ENCODE measurements around the gene AGAP2.

The AGAP2 gene

GRCh38 chr12:57739387-57739786, 845 bp upstream of the AGAP2 start:
- TF ChIP-seq ZNF623 (tag by site-specific recombination; IDR thresholded peaks at IDR 0.05): no peak
- no peak for TF ChIP-seq ZNF394 (tag by site-specific recombination; IDR thresholded peaks at IDR 0.05; ENCODE audit: borderline replicate concordance)
- no peak for TF ChIP-seq ZNF639 (tag by site-specific recombination; IDR thresholded peaks at IDR 0.05)
- TF ChIP-seq ZBTB7A (tag by site-specific recombination; IDR thresholded peaks at IDR 0.05; ENCODE audit: low read depth): no peak
- TF ChIP-seq ZSCAN18 (tag by site-specific recombination; IDR thresholded peaks at IDR 0.05): no peak
- no peak for TF ChIP-seq HOXD13 (CRISPR knock-in tag; IDR thresholded peaks at IDR 0.05; ENCODE audit: borderline replicate concordance)
- TF ChIP-seq KLF1 (tag by site-specific recombination; IDR thresholded peaks at IDR 0.05): no peak
- no peak for TF ChIP-seq ZNF214 (tag by site-specific recombination; IDR thresholded peaks at IDR 0.05; ENCODE audit: borderline replicate concordance)
- TF ChIP-seq ZEB2 (tag by site-specific recombination; IDR thresholded peaks at IDR 0.05): no peak
- TF ChIP-seq ZNF146 (tag by site-specific recombination; IDR thresholded peaks at IDR 0.05): no peak
- TF ChIP-seq ZBTB48 (tag by site-specific recombination; IDR thresholded peaks at IDR 0.05): no peak
- no peak overlapping the region for H3K4me3 ChIP-seq (ENCODE audit: low read depth, low read length)
- no peaks in the 10 kb centered on the region for H3K36me3 ChIP-seq (ENCODE audit: control insufficient read depth in 2 of 2, insufficient read depth in 1 of 2, low read length in 2 of 2)
- H3K9me3 ChIP-seq (ENCODE audit: control insufficient read depth, insufficient read depth, low read depth, low read length): no peaks in the 10 kb centered on the region
- POLR2A ChIA-PET: no interaction called here
- peaks cover 8% of the 10 kb centered on the region; the same call in 1 of the 2 replicates for H3K4me1 ChIP-seq (ENCODE audit: control insufficient read depth, insufficient read depth, low read length)
- no peak overlapping the region for H3K27ac ChIP-seq (ENCODE audit: extremely low read depth, low read depth, low read length)
- CTCF ChIA-PET: interaction anchor here (0.6 kb wide), 3 partner anchors 15 to 283 kb away, joined by 3 to 4 read pairs (median 3); no protein-coding TSS in a partner anchor

GRCh38 chr12:57737467-57738460, 778 bp downstream of the AGAP2 start:
- CTCF ChIA-PET: interaction anchor here (1.1 to 4.8 kb wide), 3 partner anchors 13 to 154 kb away, joined by 3 to 55 read pairs (median 35); no protein-coding TSS in a partner anchor
- H3K4me1 ChIP-seq (ENCODE audit: control insufficient read depth, insufficient read depth, low read length): peaks cover 6% of the 10 kb centered on the region; the same call in 1 of the 2 replicates
- H3K9me3 ChIP-seq (ENCODE audit: control insufficient read depth, insufficient read depth, low read depth, low read length): no peaks in the 10 kb centered on the region
- no peak overlapping the region; the same call in 1 of the 2 replicates for H3K27ac ChIP-seq (ENCODE audit: extremely low read depth, low read depth, low read length)
- POLR2A ChIA-PET: interaction anchor here (1.2 kb wide), 1 partner anchor 12 kb away, joined by 6 read pairs; no protein-coding TSS in a partner anchor
- H3K4me3 ChIP-seq (ENCODE audit: low read depth, low read length): peak overlapping the region; percentile 37
- H3K36me3 ChIP-seq (ENCODE audit: control insufficient read depth in 2 of 2, insufficient read depth in 1 of 2, low read length in 2 of 2): no peaks in the 10 kb centered on the region
- TF ChIP-seq BCL11A (tag by site-specific recombination; IDR thresholded peaks at IDR 0.05; ENCODE audit: low read depth) (peak; percentile 59; the same call in 1 of the 2 replicates), ZNF175 (tag by site-specific recombination; IDR thresholded peaks at IDR 0.05) (no peak), MZF1 (tag by site-specific recombination; IDR thresholded peaks at IDR 0.05; ENCODE audit: borderline replicate concordance) (no peak), BCL11B (tag by site-specific recombination; IDR thresholded peaks at IDR 0.05; ENCODE audit: low read depth) (peak; percentile 68; the same call in 1 of the 2 replicates), ZFHX2 (tag by site-specific recombination; conservative IDR thresholded peaks at IDR 0.05) (0 out of 2 replicates have a peak, but pooled peaks have one; percentile 6), ZNF132 (tag by site-specific recombination; IDR thresholded peaks at IDR 0.05; ENCODE audit: borderline replicate concordance) (no peak), ZNF560 (tag by site-specific recombination; IDR thresholded peaks at IDR 0.05; ENCODE audit: borderline replicate concordance) (peak; percentile 89), ZBTB8A (tag by site-specific recombination; IDR thresholded peaks at IDR 0.05) (peak; percentile 75; the same call in 1 of the 2 replicates), PBX3 (CRISPR knock-in tag; IDR thresholded peaks at IDR 0.05) (0 out of 2 replicates have a peak, but pooled peaks have one; percentile 9), ZNF549 (tag by site-specific recombination; IDR thresholded peaks at IDR 0.05) (no peak)
- TF ChIP-seq, protein P1, sequence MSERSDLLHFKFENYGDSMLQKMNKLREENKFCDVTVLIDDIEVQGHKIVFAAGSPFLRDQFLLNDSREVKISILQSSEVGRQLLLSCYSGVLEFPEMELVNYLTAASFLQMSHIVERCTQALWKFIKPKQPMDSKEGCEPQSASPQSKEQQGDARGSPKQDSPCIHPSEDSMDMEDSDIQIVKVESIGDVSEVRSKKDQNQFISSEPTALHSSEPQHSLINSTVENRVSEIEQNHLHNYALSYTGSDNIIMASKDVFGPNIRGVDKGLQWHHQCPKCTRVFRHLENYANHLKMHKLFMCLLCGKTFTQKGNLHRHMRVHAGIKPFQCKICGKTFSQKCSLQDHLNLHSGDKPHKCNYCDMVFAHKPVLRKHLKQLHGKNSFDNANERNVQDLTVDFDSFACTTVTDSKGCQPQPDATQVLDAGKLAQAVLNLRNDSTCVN (tag by site-specific recombination; optimal IDR thresholded peaks at IDR 0.05): peak; percentile 65
